Upper lobe of left lung (tissue), 6 donors: ENCODE results near the gene MAP4K1. TPM values are rescaled to one million over a fixed set of nuclear protein-coding genes. Genes with fewer than 3 reads are reported as not detected.

Experiments
- ATAC-seq, 2 donors: fragments of 200-7000 bp; cut with Tn5 transposase; one replicate each; pipeline ENCODE4 v1.9.1; 2022; ENCODE audit warnings: mild to moderate bottlenecking in 2 of 2, moderate library complexity in 2 of 2; ENCODE audit not compliant: low FRiP score in 2 of 2
- DNase-seq, 2 donors: peaks; one replicate each; pipeline ENCODE4 v3.0.0-alpha.2; 2019 to 2020
- H3K27ac ChIP-seq, 4 donors: fragments of 200-600 bp; sonication (generic); one replicate each; pipeline ENCODE4 v1.5.1; 2016 to 2019
- H3K27me3 ChIP-seq, 4 donors: fragments of 200-600 bp; sonication (generic); one replicate each; pipeline ENCODE4 v1.5.1; 2017 to 2019
- H3K36me3 ChIP-seq, 4 donors: fragments of 200-600 bp; sonication (generic); one replicate each; pipeline ENCODE4 v1.5.1; 2016 to 2019
- H3K4me1 ChIP-seq, 4 donors: fragments of 200-600 bp; sonication (generic); one replicate each; pipeline ENCODE4 v1.5.1; 2018 to 2019
- H3K4me3 ChIP-seq, 4 donors: fragments of 200-600 bp; sonication (generic); one replicate each; pipeline ENCODE4 v1.5.1; 2017 to 2019; ENCODE audit warnings: mild to moderate bottlenecking in 2 of 4, moderate library complexity in 1 of 4
- H3K9me3 ChIP-seq, 4 donors: fragments of 200-600 bp; sonication (generic); one replicate each; pipeline ENCODE4 v1.5.1; 2018 to 2019
- EP300 ChIP-seq, 4 donors: sonication (generic); formaldehyde crosslinking; IDR thresholded peaks; one replicate each; pipeline ENCODE4 v1.5.1; 2017; ENCODE audit warnings: antibody characterized with exemption in 4 of 4, control low read depth in 2 of 4
- POLR2A ChIP-seq, 4 donors: fragments of 450-650 bp; IDR thresholded peaks; one replicate each; pipeline ENCODE4 v1.5.1; 2016 to 2017; ENCODE audit warnings: antibody characterized with exemption in 4 of 4, mild to moderate bottlenecking in 2 of 4
- POLR2AphosphoS5 ChIP-seq, 2 donors: sonication (generic); formaldehyde crosslinking; IDR thresholded peaks; one replicate each; pipeline ENCODE4 v1.5.1; 2017; ENCODE audit warnings: antibody characterized with exemption in 2 of 2
- whole genome bisulfite sequencing, 2 donors: methylation state at CpG; one replicate each; pipeline ENCODE4 v1.1.5; 2017 to 2018; 5-methylcytosine and 5-hydroxymethylcytosine counted together
- total RNA-seq, 6 donors: library from RNA; depleted of rRNA in 4 of 6; stranded (reverse); fragments of >200 nt in 4 of 6; gene quantifications; one replicate each; pipeline versions ENCODE4 v1.1.0 to v1.2.1, GENCODE V29; 2016 to 2021
- TF ChIP-seq, protein P1 (sequence below), 6 experiments: fragments of 450-650 bp in 4 of 6; fragments of 200-600 bp in 2 of 6; sonication (generic) in 2 of 6; IDR thresholded peaks; one replicate each; pipeline ENCODE4 v1.5.1; 2016 to 2019; ENCODE audit warnings: antibody characterized with exemption in 6 of 6
- donor health status: DM: no; HTN: no; CAD: no; lungs with moderate emphysema.
- donor health status: DM: no; HTN: yes; CAD: no; lungs with severe emphysema.

MAP4K1 gene
- total RNA-seq, 6 donors from 2014 or later: 6.2 to 28.3 (median 9.9) TPM

DNA sequence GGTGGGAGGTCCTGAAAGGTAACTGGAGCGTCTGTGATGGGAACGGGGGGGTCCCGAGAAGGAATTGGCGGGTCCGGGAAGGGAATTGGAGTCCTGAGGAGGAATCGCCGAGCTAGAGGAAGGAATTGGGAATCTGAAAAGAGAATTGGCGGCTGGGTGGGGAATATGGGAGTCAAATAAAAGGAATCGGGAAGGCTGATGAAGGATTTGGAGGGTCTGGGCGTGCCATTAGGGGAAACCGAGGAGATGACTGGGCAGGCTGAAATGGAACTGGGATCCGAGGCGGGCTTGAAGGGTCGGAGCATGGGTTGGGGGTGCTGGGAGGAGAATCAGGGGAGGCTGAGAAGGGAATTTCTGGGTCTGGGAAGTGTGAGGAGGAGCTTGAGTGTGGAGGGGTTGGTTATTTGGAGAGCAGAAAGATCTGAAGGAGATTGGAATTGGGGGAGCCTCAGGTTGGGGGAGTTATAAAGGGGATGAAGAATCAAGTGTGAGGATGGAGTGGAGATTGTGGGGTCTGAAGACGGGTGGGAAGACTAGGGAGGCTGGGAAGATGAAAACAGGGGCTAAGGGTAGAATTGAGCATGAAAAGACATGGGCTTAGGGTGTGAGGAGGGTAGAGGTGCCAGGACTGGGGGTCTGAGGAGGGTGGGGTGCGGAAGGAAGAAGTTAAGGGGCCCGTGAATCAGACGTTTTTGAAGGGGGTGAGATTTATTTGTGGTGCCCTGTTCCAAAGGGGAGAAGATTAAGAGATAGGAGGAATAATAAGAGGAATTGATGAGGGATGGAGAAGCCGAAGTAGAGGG is 30.4 kb upstream of the MAP4K1 start:
- ATAC-seq (no peak), DNase-seq (no peak)
- H3K9me3 ChIP-seq: no peaks in the 10 kb centered on the region
- WGBS, 2 donors: 0 to 1% methylated on average over 19 of the region's 19 CpGs
- no peaks in the 10 kb centered on the region for H3K36me3 ChIP-seq
- H3K27me3 ChIP-seq: no peaks in the 10 kb centered on the region
- H3K4me3 ChIP-seq: peak overlapping the region; percentile 92 to 100 (median 98)
- peak overlapping the region; percentile 94 to 98 (median 97) for H3K27ac ChIP-seq
- TF ChIP-seq, protein P1, sequence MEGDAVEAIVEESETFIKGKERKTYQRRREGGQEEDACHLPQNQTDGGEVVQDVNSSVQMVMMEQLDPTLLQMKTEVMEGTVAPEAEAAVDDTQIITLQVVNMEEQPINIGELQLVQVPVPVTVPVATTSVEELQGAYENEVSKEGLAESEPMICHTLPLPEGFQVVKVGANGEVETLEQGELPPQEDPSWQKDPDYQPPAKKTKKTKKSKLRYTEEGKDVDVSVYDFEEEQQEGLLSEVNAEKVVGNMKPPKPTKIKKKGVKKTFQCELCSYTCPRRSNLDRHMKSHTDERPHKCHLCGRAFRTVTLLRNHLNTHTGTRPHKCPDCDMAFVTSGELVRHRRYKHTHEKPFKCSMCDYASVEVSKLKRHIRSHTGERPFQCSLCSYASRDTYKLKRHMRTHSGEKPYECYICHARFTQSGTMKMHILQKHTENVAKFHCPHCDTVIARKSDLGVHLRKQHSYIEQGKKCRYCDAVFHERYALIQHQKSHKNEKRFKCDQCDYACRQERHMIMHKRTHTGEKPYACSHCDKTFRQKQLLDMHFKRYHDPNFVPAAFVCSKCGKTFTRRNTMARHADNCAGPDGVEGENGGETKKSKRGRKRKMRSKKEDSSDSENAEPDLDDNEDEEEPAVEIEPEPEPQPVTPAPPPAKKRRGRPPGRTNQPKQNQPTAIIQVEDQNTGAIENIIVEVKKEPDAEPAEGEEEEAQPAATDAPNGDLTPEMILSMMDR (IDR thresholded peaks at IDR 0.05): no peak
- no peak for TF ChIP-seq EP300 (IDR thresholded peaks at IDR 0.05)
- TF ChIP-seq POLR2A (IDR thresholded peaks at IDR 0.05): no peak
- no peak for TF ChIP-seq POLR2AphosphoS5 (IDR thresholded peaks at IDR 0.05)
- peaks cover 41 to 46% (median 46%) of the 10 kb centered on the region in 4 donors for H3K4me1 ChIP-seq

DNA sequence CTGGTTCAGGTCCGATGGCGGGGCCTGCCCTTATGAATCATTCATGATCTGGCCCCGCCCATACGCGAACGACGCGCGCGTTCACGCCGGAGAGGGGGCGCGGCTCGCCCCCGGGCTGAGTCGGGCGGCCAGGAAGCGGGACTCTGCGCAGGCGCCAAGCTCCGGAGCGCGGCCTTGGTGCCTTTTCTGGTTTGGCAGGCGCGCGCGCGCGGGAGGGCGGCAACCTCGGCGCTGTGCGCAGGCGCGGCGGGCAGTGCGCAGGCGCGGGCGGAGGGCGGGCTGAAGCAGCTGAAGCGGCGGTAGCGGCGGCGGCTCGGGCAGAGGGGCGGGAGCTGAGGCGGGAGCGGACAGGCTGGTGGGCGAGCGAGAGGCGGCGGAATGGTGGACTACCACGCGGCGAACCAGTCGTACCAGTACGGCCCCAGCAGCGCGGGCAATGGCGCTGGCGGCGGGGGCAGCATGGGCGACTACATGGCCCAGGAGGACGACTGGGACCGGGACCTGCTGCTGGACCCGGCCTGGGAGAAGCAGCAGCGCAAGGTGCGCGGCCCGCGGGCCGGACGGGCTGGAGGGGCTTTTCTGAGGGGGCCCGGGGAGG is 29.7 kb upstream of the MAP4K1 start, which contains the start of gene ACTN4:
Gene ACTN4, plus strand, starts transcription at position 282 of the 598 bp plus-strand sequence. Its CDS starts 97 bp downstream, at position 379.
- peaks cover 34 to 39% (median 39%) of the 10 kb centered on the region in 4 donors for H3K4me1 ChIP-seq
- H3K9me3 ChIP-seq: no peaks in the 10 kb centered on the region
- no peaks in the 10 kb centered on the region for H3K36me3 ChIP-seq
- H3K27me3 ChIP-seq: no peaks in the 10 kb centered on the region
- H3K4me3 ChIP-seq: peak within 1 kb of the TSS; percentile 92 to 100 (median 98)
- DNase-seq (peak; percentile 99 to 100), ATAC-seq (peak; percentile 94 to 96)
- H3K27ac ChIP-seq: peak within 1 kb of the TSS; percentile 94 to 98 (median 97)
- 0% methylated on average over 43 to 66 of the region's 77 CpGs for WGBS, 2 donors
- TF ChIP-seq POLR2AphosphoS5 (IDR thresholded peaks at IDR 0.05) (peak; percentile 97 to 99), POLR2A (IDR thresholded peaks at IDR 0.05) (peak in 3 of 4 donors; percentile 97 to 100 (median 99)), EP300 (IDR thresholded peaks at IDR 0.05) (no peak)
- TF ChIP-seq, protein P1 (IDR thresholded peaks at IDR 0.05): peak in 3 of 6 experiments; percentile 15 to 34 (median 27)

DNA sequence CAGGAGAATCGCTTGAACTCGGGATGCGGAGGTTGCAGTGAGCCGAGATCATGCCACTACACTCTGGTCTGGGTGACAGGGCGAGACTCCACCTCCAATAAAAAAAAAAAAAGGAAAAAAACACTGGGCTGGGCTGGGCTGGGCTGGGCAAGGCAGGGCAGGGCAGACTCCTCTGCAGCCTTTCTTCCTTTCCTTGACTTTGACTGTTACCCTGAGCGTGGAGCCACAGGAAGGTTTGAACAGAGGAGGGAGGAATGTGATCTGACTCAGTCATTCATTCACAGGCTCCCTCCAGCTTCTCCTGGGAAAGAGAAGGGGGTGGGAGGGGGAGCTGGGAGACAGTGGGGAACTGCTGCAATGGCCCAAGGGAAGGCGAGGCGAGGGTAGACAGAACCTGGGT is 27.0 kb upstream of the MAP4K1 start:
- DNase-seq (no peak), ATAC-seq (no peak)
- Histone ChIP-seq H3K9me3 (no peaks in the 10 kb centered on the region), H3K36me3 (no peaks in the 10 kb centered on the region), H3K27ac (no peak overlapping the region), H3K4me3 (no peak overlapping the region), H3K4me1 (peaks cover 11 to 37% (median 19%) of the 10 kb centered on the region in 4 donors), H3K27me3 (no peaks in the 10 kb centered on the region)
- TF ChIP-seq POLR2AphosphoS5 (IDR thresholded peaks at IDR 0.05) (no peak), EP300 (IDR thresholded peaks at IDR 0.05) (no peak), POLR2A (IDR thresholded peaks at IDR 0.05) (no peak)
- TF ChIP-seq, protein P1 (IDR thresholded peaks at IDR 0.05): no peak
- 88 to 90% methylated on average over 8 of the region's 8 CpGs for WGBS, 2 donors

DNA sequence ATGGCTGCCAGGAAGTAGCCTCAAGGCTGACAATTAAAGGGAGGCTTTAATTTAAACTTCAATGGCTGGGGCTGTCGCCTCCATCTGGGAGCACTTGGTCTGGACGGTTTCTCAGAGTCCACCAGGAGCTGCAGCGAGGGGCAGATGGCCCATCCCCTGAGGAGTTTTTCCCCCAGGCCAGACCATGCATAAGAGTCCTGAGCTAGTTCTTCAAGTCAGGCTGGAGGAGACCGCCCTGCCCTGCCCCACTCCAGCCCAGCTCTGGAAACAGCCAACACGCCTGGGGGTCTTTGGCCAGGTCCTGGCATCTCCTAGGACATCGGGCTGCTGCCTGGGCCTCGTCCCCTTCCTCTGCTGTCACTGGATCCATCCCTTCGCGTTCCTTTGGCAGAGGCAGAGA is 24.4 kb upstream of the MAP4K1 start:
- WGBS, 2 donors: 76 to 95% methylated on average over 6 to 9 of the region's 9 CpGs
- Histone ChIP-seq H3K4me3 (no peak overlapping the region), H3K36me3 (peaks cover 0 to 6% (median 2%) of the 10 kb centered on the region in 4 donors), H3K27me3 (no peaks in the 10 kb centered on the region), H3K27ac (peak overlapping the region in 2 of 4 donors; percentile 47 to 61), H3K4me1 (peaks cover 9 to 35% (median 18%) of the 10 kb centered on the region in 4 donors), H3K9me3 (no peaks in the 10 kb centered on the region)
- no peak for DNase-seq
- no peak for ATAC-seq
- TF ChIP-seq, protein P1 (IDR thresholded peaks at IDR 0.05): no peak
- no peak for TF ChIP-seq POLR2AphosphoS5 (IDR thresholded peaks at IDR 0.05)
- no peak for TF ChIP-seq POLR2A (IDR thresholded peaks at IDR 0.05)
- no peak for TF ChIP-seq EP300 (IDR thresholded peaks at IDR 0.05)
